Effector memory CD4-positive, alpha-beta T cell (primary cell): ENCODE data around the gene MACROH2A2.
"Not testable (repeated sequence)": the region's sequence is repeated elsewhere in the genome, so short reads cannot be mapped to it uniquely, and the experiment has no call there.

Experiments
- DNase-seq, 3 donors: peaks; one replicate each; pipeline ENCODE4 v3.0.0-alpha.2; 2020
- H3K27ac ChIP-seq: 2 replicates; pipeline ENCODE4 v1.7.0; 2013; ENCODE audit warnings: mild to moderate bottlenecking, low read length, moderate library complexity; ENCODE audit not compliant: insufficient read depth, poor library complexity, severe bottlenecking
- H3K27me3 ChIP-seq: replicated peaks from 2 replicates; pipeline ENCODE4 v1.7.0; 2013; ENCODE audit warnings: mild to moderate bottlenecking, low read length; ENCODE audit not compliant: insufficient read depth, control insufficient read depth, poor library complexity, severe bottlenecking
- H3K36me3 ChIP-seq: 2 replicates; pipeline ENCODE4 v1.7.0; 2013; ENCODE audit warnings: mild to moderate bottlenecking, low read length, moderate library complexity; ENCODE audit not compliant: control insufficient read depth, insufficient read depth
- H3K4me1 ChIP-seq: 2 replicates; pipeline ENCODE4 v1.7.0; 2013; ENCODE audit warnings: low read length, mild to moderate bottlenecking; ENCODE audit not compliant: control insufficient read depth, insufficient read depth, poor library complexity, severe bottlenecking
- H3K4me3 ChIP-seq: 2 replicates; pipeline ENCODE4 v1.7.0; 2013; ENCODE audit warnings: low read length, low read depth, mild to moderate bottlenecking; ENCODE audit not compliant: insufficient read depth, poor library complexity, severe bottlenecking
- H3K9me3 ChIP-seq: 2 replicates; pipeline ENCODE4 v1.7.0; 2013; ENCODE audit warnings: mild to moderate bottlenecking, low read length, moderate library complexity; ENCODE audit not compliant: control insufficient read depth

Gene MACROH2A2

DNA sequence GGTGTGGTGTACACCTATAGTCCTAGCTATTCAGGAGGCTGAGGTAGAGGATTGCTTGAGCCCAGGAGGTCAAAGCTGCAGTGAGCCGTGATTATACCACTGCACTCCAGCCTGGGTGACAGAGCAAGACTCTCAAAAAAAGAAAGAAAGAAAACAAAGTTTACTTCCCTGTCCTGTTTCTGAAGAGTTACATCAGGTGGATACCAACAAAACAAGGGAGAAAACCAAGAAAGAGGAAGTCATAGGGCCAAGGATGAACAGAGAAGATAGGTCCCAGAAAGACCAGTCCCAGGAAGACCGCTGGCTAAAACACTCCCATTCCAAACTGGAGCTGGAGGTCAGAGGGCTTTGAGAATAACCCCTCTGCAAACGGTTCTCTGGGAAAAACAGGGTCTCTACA is 13.5 kb downstream of the MACROH2A2 start:
- Histone ChIP-seq H3K9me3 (no peaks in the 10 kb centered on the region), H3K27me3 (no peaks in the 10 kb centered on the region), H3K27ac (no peak overlapping the region), H3K4me3 (no peak overlapping the region), H3K36me3 (no peaks in the 10 kb centered on the region), H3K4me1 (no peaks in the 10 kb centered on the region)
- no peak for DNase-seq

DNA sequence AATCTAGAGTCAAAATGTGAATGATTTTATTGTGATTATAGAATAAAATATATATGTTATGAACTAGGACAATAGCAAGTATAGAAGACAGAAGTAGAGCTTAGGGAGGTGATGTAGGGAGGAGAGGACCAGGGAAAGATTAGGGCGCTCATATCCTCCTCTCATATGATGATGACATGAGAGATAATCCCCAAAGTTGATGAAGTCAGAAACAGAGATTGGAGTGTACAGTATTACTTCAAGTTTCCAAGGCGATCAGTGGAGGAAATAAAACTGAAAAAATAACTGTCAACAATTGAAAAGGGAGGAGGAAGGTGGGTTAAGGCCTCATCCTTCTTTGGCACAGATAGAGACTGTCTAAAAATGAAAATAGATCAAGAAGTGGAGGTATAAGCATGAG is 14.9 kb downstream of the MACROH2A2 start:
- Histone ChIP-seq H3K4me3 (no peak overlapping the region), H3K4me1 (no peaks in the 10 kb centered on the region), H3K9me3 (no peaks in the 10 kb centered on the region), H3K27me3 (no peaks in the 10 kb centered on the region), H3K36me3 (no peaks in the 10 kb centered on the region), H3K27ac (no peak overlapping the region)
- DNase-seq = no peak

DNA sequence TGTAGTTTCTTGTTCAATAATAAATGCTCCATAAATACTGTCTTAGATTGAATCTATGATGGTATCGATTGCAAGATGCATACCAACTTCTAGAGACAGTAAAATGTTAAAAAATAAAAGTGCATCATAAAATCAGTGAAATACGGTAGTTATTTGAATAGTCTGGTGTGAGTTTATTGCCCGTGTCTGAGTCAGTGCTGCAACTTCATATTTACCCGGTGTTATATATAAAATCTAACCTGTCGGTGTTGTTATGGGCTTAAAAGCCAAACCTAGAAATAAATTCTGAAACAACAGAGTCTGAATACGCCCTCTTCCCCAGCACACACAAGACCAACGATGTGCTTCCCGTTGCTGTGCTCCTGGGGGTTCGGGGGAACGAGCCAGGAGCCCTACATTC is 16.3 kb downstream of the MACROH2A2 start:
- no peak for DNase-seq
- H3K4me3 ChIP-seq = no peak overlapping the region
- H3K27me3 ChIP-seq = no peaks in the 10 kb centered on the region
- no peaks in the 10 kb centered on the region for H3K9me3 ChIP-seq
- H3K36me3 ChIP-seq = no peaks in the 10 kb centered on the region
- H3K27ac ChIP-seq = no peak overlapping the region
- H3K4me1 ChIP-seq = no peaks in the 10 kb centered on the region

DNA sequence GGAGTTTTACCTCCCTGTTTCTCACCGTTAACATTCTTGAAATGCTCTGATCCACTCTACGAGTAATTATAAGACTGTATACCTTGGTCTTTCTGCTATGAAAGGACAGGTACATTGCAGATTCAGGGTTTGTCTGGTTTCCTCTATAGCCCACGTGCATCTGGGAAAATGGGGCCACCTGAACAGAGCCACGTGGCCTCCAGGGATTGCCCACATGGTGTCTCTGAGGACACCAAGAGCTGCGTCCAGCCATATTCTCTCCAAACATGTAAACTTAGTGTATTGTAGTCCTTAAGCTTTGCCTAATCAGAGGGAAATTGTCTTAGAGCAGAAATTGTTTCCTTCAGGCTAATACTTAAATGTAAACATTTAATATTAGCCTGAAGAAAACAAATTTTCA is 16.7 kb downstream of the MACROH2A2 start:
- DNase-seq = no peak
- no peaks in the 10 kb centered on the region for H3K4me1 ChIP-seq
- no peak overlapping the region for H3K27ac ChIP-seq
- H3K4me3 ChIP-seq = no peak overlapping the region
- H3K9me3 ChIP-seq = no peaks in the 10 kb centered on the region
- H3K27me3 ChIP-seq = no peaks in the 10 kb centered on the region
- H3K36me3 ChIP-seq = no peaks in the 10 kb centered on the region

DNA sequence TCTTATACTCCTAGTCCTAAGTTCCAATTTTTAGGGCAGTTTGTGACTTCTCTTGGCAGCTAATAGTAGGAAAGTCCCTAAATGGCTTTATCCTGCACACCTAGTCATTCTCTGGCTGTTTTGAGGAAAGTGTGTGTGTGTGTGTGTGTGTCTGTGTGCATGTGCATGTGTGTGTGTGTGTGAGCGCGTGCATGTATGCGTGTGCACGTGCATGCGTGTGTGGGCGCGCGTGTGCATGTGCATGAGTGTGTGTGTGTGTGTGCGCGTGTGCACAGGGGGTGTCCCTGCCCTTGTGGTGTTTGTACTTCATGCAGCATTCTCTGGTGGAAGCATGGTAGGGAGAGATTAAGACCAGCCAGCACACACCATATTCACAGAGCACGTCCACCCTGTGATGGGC is 18.2 kb downstream of the MACROH2A2 start:
- Histone ChIP-seq H3K9me3 (no peaks in the 10 kb centered on the region), H3K27me3 (no peaks in the 10 kb centered on the region), H3K4me1 (no peaks in the 10 kb centered on the region), H3K4me3 (no peak overlapping the region), H3K27ac (no peak overlapping the region), H3K36me3 (no peaks in the 10 kb centered on the region)
- DNase-seq = no peak

DNA sequence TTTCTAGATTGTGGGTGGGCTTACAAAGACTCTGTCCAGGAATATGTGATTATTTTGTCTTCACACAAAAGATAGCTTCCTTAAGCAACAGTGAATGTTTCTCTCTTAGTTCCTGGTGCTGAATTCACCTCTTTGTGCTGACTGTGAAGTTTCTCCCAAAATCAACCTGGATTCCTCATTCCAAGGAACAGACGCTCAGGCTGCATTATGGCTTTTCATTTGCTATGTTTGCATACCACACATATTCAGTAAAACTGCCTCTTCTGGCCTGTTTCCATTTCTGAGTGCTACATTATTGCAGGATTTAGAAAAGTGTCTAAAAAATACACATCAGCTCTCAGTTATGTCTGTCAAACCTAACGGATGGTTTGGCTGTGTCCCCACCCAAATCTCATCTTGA is 21.5 kb downstream of the MACROH2A2 start:
- no peak overlapping the region for H3K27ac ChIP-seq
- H3K4me3 ChIP-seq = no peak overlapping the region
- no peaks in the 10 kb centered on the region for H3K9me3 ChIP-seq
- no peaks in the 10 kb centered on the region for H3K36me3 ChIP-seq
- H3K27me3 ChIP-seq = no peaks in the 10 kb centered on the region
- no peaks in the 10 kb centered on the region for H3K4me1 ChIP-seq
- DNase-seq = no peak

DNA sequence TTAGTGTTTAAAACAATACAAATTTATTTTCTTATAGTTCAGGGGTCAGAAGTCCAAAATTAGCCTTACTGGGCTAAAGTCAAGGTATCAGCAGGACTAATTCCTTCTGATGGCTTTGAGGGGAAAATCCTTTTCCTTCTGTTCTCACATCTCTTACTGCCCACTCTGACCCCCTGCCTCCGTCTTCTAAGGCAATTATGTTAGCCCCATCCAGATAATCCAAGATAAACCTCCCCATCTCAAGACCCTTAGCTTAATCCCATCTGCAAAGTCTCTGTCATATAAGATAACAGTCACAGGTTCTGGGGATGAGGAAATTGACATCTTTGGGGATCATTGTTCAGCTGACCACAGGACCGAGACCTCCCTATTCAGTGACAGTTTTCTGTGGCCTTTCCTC is 22.3 kb downstream of the MACROH2A2 start:
- no peak overlapping the region for H3K27ac ChIP-seq
- H3K4me1 ChIP-seq = no peaks in the 10 kb centered on the region
- DNase-seq = no peak
- H3K27me3 ChIP-seq = no peaks in the 10 kb centered on the region
- H3K4me3 ChIP-seq = no peak overlapping the region
- no peaks in the 10 kb centered on the region for H3K36me3 ChIP-seq
- no peaks in the 10 kb centered on the region for H3K9me3 ChIP-seq

DNA sequence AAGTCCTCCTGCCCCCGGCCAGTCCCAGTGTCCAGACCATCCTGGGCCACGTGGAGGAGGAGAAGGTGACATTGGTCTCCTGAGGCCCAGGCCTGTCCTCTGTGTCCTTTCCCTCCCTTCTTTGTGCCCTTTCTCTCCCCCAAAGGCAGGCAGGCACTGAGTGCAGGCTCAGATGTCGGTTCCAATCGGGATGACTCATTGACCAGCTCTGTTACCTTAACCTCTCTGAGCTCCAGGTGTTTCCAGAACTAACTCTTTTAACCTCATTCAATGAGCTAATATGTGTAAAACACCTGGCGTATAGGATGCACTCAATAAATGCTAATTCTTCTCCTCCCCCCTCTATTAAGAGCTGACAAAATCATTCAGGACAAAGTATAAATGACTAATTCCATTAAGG is 25.7 kb downstream of the MACROH2A2 start:
- Histone ChIP-seq H3K4me3 (no peak overlapping the region), H3K27ac (no peak overlapping the region), H3K9me3 (no peaks in the 10 kb centered on the region), H3K27me3 (no peaks in the 10 kb centered on the region), H3K36me3 (no peaks in the 10 kb centered on the region), H3K4me1 (no peaks in the 10 kb centered on the region)
- no peak for DNase-seq

DNA sequence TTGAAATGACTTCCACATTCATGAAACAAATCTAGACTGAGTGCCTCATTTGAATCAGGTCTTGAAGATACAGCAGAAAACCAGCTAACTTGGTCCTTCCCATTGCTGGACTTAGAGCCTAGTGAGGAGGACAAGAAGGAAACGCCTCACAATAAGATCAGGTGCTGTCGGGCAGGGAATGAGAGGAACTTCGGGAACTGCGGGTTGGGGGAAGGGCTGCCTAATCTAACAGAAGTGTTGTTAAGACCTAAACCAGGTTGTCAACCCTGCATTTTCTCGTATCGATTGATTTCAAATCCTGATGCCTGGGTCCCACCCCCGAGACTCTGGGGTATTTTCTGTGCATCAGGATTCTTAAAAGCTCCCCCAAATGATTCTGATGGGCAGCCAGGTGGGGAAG is 26.3 kb downstream of the MACROH2A2 start:
- H3K4me3 ChIP-seq = no peak overlapping the region
- no peaks in the 10 kb centered on the region for H3K36me3 ChIP-seq
- no peaks in the 10 kb centered on the region for H3K27me3 ChIP-seq
- DNase-seq = no peak
- no peak overlapping the region for H3K27ac ChIP-seq
- H3K9me3 ChIP-seq = no peaks in the 10 kb centered on the region
- H3K4me1 ChIP-seq = no peaks in the 10 kb centered on the region

DNA sequence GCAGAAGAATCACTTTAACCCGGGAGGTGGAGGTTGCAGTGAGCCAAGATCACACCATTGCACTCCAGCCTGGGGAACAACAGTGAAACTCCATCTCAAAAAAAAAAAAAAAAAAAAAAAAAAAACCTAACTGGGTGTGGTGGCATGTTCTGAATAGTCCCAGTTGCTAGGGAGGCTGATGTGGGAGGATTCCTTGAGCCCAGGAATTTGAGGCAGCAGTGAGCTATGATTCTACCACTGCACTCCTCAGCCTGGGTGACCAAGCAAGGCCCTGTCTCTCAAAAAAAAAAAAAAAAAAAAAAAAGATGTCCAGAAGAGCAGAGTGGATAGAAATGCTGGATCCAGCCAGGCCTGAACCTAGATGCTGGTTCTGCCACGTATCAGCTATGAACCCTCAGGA is 28.1 kb downstream of the MACROH2A2 start:
- not testable (repeated sequence) for H3K4me1 ChIP-seq, H3K27me3 ChIP-seq, H3K36me3 ChIP-seq, H3K4me3 ChIP-seq, H3K9me3 ChIP-seq, DNase-seq, H3K27ac ChIP-seq

DNA sequence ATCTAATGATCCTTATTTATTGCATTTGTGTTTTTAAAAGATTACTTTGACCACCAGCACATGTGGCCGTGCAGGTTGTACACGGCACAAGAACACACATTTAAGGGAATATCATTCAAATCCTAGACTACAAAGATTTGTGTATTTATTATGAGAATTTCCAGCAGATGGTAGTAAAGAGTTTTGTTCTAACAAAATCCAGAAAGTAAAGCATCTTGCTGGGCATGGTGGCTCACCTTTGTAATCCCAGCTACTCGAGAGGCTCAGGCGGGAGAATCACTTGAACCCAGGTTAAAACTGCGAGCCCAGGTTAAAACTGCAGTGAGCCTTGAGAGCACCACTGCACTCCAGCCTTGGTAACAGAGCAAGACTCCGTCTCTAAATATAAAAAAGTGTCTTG is 31.5 kb downstream of the MACROH2A2 start:
- DNase-seq = no peak
- Histone ChIP-seq H3K36me3 (no peaks in the 10 kb centered on the region), H3K4me3 (no peak overlapping the region), H3K27me3 (no peaks in the 10 kb centered on the region), H3K4me1 (no peaks in the 10 kb centered on the region), H3K27ac (no peak overlapping the region), H3K9me3 (no peaks in the 10 kb centered on the region)
